COR-L47 (cell line): ENCODE measurements around the gene PCLAF.
"Not testable (repeated sequence)": the region's sequence is repeated elsewhere in the genome, so short reads cannot be mapped to it uniquely, and the experiment has no call there.

Experiments
- DNase-seq: peaks from one replicate; lab custom pipeline; 2025; lab: John Stamatoyannopoulos, UW

Gene PCLAF, protein sequence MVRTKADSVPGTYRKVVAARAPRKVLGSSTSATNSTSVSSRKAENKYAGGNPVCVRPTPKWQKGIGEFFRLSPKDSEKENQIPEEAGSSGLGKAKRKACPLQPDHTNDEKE

DNA sequence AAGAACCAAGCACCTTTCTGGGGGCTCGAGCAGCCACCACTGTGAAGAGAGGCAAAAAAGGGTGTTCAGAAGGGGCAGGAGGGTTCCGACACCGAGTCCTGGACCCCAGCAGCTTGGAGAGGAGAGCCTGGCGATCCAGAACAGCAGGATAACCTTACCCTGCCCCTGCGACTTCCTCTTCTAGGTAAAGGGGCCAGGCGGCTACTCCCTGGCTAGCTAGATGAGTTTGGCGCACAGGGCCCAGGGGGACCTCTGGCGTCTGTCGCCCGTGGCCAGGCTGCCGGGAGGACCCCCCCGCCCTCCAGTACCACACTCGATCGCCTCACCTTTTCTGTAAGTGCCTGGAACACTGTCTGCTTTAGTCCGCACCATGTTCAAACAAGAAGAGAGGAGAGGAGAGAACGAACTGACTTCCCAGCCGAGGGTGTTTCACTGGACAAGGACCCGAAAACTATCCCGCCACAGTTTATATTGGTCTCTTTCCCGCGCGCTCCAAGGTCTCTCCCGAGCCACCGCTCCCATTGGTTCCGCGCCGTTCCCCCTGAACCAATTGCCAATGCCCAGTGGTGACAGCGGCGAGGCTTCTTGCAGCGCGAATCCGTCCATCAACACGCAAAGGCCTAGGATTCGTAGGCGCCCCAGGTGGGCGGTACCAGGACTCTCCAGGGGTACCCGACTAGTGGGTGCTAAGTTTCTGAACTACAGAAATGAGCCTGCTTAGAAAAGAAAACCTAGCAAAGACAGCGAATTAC, at the start of gene PCLAF:
TSS of gene PCLAF (minus strand) at position 442 of the 752 bp plus-strand sequence. CDS start at position 372, 70 bp downstream.
- DNase-seq: peak; percentile 96

DNA sequence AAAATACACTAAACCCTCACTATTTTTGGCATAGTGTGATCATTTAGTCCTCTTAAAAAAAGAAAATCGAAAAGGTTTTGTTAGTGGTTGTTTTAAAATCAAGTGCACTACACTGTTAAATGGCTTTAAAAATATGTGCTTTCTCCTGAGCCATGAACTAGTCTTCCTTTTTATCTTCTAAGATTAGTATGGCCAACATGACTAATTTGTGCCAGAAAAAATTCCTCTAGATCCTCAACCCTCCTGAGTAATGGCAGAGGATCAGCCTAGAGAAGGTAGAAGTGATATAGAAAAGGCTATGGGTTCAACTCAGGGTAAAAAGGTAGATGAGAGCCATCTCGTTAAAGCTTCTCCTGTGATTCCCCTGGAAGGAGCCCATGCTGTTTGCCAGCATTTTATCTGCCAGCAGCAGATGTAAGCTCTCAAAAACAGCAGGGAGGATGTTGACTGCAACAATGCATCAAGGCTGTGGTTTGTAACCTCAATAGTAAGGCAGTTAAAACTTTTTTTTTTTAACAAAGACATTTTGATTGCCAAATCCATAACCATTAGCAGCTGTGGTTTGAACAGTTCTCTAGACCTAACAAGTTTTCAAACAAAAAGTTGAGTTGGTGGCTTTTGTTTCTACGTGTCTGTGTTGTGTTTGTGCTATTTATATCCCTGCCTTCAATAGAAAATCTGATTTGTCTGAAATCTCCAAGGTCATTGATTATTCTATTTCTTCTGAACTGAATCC, 48.9 kb upstream of the PCLAF start:
- DNase-seq: peak; percentile 39

DNA sequence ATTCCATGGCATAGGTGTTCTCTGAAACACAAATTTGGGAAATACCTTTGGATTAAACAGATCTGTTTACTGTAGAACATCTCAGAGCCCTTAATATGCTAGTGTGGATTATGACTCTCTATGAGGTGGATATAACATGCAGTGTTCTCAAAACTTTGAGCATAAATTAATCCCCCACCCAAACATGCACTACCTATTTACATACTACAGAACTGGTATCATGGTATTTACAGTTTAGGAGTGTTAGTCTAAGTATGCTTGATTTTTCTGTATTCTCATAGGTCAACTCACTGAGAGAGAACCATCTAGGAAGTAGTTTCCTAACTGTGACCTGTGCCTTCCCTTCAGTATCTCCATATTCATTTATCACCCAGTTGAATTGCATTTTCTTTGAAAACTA, 48.2 kb upstream of the PCLAF start:
- DNase-seq: no peak

DNA sequence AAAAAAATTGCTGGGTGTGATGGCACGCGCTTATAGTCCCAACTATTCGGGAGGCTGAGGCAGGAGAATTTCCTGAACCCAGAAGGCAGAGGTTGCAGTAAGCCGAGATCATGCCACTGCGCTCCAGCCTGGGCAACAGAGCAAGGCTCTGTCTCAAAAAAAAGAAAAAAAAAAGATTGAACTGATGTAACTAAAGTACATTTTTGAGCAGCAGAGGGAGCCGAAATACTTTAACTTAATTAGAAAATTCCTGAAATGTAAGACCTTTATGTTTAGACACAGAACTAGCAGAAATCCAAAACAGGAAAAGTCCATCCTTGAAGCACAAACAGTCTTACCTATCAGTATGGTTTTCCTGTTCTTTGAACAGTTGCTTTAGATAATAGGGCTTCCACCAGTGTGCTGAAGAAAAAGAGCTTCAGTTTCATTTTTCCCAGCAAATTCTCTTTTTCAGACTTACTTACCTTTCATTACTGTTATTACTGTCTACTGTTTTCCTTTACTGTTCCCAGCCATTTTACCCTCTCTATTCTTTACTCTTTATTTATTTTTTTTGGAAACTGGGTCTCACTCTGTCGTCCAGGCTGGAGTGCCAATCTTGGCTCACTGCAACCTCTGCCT, 45.7 kb upstream of the PCLAF start:
- DNase-seq: peak; percentile 55

DNA sequence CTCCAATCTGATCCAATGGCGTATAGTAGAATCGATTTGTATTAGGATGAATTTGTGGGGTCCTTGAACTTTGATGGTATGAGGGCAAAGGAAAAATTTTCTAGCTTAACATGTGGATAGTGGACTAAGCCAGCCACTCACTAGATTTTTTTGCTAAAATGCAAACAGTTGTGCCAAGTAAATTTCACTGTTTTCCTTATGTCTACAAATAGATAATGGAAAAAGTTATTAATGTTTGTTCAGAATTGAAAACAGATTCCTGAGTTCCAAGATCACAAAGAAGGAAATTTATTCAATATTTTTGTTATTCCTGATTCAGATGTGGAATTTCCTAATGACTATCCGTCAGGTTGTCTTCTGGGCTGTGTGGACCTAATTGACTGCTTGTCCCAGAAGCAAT, 44.0 kb upstream of the PCLAF start:
- DNase-seq: no peak

DNA sequence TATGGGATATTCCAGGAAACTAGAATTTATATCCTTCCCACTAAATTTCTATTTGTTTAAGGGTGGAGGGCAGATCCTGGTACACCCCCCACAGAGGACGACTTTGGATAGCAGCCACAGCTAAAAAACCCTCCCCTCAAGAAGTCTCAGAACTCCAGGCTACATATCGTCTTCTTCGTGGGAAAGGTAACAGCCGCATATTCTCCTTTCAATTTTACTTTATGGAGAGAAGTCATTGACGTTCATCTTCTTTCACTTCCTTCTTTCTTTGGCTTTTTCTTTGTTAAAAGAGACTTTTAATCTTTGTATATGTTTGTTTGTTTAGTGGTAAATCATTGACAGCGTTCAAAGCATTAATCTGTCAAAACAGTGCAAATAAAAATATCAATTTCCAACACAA, 42.7 kb upstream of the PCLAF start:
- no peak for DNase-seq

DNA sequence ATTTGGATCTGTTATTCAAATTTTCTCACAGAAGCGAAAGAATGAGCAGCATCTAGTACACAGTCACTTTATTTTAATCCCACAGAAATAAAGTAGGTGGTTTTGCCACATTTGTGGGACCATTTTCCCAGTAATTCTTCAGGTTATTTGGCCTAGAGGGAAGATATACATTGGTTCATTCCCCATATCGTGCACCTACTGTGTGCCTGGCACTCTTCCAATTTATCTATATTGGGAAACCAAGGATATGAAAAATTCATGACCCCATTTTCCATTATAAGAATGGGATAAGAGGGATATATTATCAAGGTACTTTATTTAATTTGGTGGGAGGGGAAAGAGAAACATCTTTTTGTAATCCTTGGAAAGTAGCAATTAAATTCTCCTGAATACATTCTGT, 41.5 kb upstream of the PCLAF start:
- DNase-seq: no peak

DNA sequence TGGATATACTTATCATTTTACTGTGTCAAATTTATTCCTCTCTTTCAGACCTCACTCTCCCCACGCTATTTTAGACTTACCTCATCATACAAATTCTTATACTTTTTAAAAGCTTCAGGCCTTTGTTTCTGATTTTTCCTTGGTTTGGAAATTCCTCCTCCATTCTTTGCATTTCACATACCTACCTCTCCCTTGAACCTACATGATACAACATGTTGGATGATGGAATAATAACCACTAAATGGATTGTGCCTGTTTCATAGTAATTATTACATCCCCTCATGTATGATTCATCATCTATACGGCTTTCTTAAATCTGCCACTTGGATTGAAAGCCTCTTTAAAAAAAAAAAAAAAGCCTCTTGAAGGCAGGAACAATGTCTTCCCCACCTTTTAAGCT, 31.0 kb upstream of the PCLAF start:
- no peak for DNase-seq

DNA sequence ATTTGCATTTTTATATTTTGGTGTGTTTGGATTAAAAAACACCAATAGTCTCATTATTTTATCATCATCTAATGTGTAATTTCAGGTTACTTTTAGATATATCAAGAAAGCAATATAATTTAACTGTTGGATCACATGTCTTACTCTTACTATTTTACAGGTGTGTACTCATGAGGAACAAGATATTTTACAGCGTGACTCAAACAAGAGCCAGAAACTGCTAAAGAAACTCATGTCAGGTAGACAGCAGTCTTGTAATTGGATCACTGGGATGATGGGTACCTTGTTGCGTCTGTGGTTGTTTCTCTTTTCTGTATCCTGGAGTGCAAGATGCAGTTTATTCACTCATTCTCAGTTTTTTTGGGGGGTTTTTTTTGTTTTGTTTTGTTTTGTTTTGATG, 19.3 kb upstream of the PCLAF start:
- no peak for DNase-seq

DNA sequence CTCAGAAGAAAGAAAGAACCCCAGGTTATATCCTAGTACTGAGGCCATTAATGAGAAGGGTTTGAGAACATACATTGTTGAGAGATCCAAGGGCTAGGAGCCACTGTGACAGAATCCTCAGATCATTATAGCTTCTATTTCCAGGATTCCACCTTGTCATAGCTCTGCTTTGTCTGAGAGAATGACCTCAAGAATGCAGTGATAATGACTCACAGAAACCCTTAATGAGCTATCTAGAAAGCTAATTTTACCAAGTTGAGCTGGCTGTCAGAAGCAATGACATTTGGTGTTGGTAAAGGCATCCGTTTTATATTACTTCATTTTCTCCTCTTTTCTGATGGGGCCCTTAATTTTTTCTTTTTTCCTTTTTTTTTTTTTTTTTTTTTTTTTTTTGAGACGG, 17.3 kb upstream of the PCLAF start:
- no peak for DNase-seq

DNA sequence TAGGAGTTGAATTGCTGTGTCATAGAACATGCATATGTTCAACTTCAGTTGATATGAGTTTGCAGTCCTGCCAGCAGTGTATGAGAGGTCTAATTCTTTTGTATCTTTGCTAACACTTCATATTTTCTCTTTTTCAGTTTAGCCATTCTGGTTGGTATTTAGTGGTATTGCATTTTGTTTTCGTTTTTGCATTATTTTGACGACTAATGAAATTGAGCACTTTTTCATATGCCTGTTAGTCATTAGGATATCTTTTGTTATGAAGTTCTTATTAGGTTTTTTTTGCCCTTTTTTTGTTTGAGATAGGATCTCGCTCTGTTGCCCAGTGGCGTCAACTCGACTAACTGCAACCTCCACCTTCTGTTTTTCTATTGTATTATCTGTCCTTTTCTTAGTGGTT, 15.5 kb upstream of the PCLAF start:
- no peak for DNase-seq

DNA sequence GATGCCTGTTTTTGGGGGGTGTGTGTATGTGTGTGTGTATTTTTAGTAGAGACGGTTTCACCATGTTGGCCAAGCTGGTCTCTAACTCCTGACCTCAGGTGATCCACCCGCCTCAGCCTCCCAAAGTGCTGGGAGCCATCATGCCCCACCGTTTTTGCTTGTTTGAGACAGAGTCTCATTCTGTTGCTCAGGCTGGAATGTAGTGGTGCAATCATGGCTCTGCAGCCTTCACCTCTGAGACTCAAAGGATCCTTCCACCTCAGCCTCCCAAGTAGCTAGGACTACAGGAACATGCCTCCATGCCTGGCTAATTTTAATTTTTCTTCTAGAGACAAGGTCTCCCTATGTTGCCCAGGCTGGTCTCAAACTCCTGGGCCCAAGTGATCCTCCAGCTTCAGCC, 11.2 kb upstream of the PCLAF start:
- DNase-seq: not testable (repeated sequence)

DNA sequence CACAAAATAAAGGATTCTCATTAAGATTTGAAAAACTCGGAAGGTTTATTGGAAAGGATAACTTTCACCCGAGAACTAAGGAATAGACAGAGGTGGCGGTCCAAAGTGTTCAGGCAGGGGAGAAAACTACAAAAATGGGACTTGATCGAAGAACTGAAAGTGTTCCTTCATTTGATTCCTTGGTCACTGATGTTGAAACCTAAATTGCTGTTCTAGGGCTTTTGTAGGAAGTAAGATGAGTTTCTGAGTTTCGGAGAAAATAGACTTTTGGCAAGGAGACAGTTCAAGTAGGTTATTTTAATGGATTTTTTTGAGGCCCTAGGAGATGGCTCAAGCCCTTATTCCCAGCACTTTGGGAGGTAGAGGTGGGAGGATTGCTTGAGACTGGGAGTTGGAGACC, 7.8 kb upstream of the PCLAF start:
- no peak for DNase-seq

DNA sequence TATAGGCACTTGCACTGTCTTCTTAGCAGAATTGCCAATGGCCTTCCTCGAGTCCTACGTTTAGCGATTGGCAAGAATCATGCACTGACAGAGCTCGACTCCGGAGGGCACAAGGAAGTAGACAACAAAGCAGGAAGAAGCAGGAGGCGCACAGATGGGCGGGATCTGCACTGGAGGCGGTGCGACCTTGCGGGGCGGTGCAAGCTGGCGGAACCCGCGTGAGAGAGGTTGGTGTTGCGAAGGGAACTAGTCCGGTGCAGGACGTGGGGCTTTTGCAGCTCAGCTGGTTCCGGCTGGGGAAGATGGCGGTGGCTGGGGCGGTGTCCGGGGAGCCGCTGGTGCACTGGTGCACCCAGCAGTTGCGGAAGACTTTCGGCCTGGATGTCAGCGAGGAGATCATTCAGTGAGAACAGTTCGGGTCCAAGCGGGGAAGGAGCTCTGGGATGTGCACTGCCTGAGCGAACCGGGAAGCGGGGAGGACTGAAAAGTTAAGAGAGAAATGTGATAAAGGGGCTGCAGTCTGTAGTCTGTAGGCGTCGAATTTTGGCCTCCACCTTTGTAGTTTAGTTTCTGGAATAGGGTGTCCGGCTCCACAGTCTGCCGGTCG, 6.4 kb upstream of the PCLAF start, which contains the start of gene TRIP4:
TSS of gene TRIP4 (plus strand) at position 275 of the 607 bp plus-strand sequence. CDS start at position 303, 28 bp downstream.
- DNase-seq: peak; percentile 95

DNA sequence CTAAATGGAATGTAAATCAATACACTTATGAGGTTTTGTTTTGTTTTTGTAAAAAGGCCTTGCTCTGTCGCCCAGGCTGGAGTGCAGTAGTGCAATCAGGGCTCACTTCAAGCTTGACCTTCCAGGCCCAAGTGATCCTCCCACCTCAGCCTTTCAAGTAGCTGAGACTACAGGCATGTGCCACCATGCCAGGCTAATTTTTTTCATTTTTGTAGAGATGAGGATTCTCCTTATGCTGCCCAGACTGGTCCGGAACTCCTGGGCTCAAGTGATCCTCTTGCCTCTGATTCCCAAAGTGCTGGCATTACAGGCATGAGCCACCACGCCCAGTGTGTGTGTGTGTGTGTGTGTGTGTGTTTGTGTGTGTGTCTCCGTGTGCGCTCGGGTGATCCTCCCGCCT, 5.0 kb upstream of the PCLAF start:
- no peak for DNase-seq

DNA sequence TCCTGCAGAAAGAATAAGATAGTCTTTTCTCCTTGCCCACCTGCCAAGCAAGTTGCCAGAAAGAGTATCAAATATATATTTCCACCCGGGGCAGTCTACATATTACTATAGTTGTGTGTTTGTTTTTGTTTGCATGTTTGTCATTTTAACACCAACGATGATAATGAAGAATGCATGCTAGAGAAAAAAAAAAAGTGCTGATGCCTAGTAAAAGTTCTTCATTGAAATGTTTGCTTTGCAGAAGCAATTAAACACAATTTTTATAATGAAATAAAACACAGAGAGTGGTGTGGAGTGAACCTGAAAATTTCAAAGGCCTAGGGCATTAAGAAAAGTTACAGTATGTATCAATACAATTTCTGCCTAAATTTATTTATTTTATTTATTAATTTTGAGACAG, 2.5 kb upstream of the PCLAF start:
- DNase-seq: no peak

DNA sequence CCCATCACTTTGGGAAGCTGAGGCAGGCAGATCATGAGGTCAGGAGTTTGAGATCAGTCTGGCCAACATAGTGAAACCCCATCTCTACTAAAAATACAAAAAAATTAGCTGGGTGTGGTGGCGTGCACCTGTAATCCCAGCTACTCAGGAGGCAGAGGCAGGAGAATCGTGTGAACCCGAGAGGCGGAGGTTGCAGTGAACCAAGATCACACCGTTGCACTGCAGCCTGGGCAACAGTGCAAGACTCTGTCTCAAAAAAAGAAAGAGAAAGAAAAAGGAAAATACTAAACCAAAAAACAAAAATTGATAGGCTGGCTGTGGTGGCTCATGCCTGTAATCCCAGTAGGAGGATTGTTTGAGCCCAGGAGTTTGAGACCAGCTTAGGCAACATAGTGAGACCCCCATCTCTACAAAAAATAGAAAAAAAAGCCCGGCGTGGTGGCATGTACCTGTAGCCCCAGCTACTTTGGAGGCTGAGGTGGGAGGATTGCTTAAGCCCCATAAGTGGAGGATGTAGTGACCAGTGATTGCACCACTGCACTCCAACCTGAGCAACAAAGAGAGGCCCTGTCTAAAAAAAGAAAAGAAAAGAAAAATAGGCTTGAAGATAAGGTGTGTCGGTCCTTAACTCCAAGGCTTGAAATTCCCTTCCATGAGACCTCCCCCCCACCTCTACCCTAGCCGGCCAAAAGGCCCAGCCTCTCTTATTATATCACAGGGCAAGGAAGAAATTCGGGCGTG, 941 bp downstream of the PCLAF start:
- DNase-seq: not testable (repeated sequence)

DNA sequence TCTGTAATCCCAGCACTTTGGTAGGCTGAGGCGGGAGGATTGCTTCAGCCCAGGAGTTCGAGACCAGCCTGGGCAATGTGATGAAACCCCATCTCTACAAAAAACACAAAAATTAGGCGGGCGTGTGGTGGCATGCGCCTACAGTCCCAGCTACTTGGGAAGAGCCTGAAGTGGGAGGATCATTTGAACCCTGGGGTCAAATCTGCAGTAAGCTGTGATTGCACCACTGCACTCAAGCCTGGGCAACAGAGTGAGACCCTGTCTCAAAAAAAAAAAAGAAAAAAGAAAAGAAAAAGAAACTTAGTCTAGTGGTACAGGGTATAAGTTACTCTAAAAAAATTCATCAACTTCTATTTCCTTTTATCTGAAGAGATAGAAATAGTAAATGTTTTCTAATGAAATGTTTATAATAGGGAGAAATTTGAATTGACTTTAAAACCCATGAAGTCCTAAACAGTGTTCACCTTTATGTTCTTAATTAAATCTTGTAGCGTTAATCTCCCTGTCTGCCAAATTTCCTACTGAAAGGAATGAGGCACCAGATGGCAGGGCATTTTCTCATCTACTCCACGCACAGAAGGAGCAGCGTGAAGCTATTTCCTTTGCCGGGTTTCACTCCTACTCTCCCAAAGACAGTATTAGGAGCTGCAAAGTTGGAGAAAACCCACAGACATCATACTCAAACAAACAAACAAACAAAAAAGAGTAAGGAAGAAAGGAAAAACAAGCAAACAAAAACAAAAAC, 1.9 kb downstream of the PCLAF start:
- no peak for DNase-seq

DNA sequence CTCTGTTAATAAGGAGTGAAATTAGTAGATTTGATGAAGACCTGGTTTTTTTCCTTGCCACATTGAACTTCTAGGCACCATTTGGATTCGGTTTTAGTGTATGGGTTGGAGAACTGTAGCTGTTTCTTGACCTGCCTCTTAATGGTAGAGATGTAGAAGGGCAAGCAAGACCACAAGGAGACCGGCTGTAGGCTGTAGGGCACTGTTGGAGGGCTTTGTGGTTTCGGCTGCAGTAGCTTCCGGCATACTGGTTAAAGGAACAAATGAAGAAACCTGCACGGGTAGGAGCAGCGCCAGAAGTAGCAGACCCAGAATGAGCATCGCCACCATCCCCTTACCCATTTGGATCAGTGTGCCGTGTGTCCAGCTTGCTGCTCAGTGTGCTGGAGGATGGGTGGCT, 7.9 kb downstream of the PCLAF start:
- no peak for DNase-seq

DNA sequence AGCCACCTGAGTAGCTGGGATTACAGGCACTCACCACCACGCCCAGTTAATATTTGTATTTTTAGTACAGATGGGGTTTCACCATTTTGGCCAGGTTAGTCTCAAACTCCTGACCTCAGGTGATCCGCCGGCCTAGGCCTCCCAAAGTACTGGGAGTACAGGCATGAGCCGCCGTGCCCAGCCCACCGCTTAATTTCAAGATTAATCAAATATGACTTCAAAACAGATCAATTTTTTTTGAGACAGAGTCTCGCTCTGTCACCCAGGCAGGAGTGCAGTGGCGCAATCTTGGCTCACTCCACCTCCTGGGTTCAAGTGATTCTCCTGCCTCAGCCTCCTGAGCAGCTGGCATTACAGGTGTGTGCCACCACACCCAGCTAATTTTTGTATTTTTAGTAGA, 9.9 kb downstream of the PCLAF start:
- DNase-seq: not testable (repeated sequence)

DNA sequence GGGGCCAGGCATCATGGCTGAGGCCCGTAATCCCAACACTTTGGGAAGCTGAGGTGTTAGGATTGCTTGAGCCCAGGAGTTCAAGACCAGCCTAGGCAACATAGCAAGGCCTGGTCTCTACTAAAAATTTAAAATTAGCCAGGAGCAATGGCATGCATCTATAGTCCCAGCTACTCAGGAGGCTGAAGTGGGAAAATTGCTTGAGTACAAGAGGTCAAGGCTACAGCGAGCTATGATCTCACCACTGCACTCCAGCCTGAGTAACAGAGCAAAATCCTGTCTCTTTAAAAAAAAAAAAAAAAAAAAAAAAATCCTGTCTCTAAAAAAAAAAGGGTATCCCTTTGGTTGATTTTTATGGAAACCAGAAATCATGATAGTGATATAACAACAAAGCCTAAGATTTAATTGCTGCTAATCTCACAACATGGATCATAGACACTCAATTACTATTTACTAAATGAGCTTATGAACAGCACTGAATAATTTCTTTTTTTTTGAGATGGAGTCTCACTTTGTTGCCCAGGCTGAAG, 12.1 kb downstream of the PCLAF start:
- no peak for DNase-seq
